OCI-LY1 (cell line): ENCODE measurements around the gene DIP2C.

ENCODE experiments used
- H2AFZ ChIP-seq: fragments of 200-600 bp; sonication (generic), shearing (Covaris generic); 2 replicates; pipeline ENCODE4 v1.6.0; 2014; ENCODE audit warnings: antibody characterized with exemption, mild to moderate bottlenecking, low read length
- H3F3A ChIP-seq: fragments of 200-600 bp; sonication (generic), shearing (Covaris generic); 2 replicates; pipeline ENCODE4 v1.6.0; 2014; ENCODE audit warnings: mild to moderate bottlenecking, antibody characterized with exemption, low read length, moderate library complexity; ENCODE audit not compliant: insufficient read depth
- H3K27ac ChIP-seq: fragments of 200-600 bp; sonication (generic); 2 replicates; pipeline ENCODE4 v1.5.1; 2014; ENCODE audit warnings: low read length, mixed run types, mild to moderate bottlenecking, low read depth; ENCODE audit not compliant: poor library complexity, severe bottlenecking
- H3K27me3 ChIP-seq: fragments of 200-600 bp; sonication (generic); 2 replicates; pipeline ENCODE4 v1.6.0; 2014; ENCODE audit warnings: antibody characterized with exemption, mild to moderate bottlenecking, low read length, moderate library complexity; ENCODE audit not compliant: insufficient read depth
- H3K36me3 ChIP-seq: fragments of 200-600 bp; sonication (generic); 2 replicates; pipeline ENCODE4 v1.6.1; 2014; ENCODE audit warnings: mild to moderate bottlenecking, antibody characterized with exemption, low read length, moderate library complexity, mixed read lengths; ENCODE audit not compliant: insufficient read depth
- H3K4me1 ChIP-seq: fragments of 200-600 bp; sonication (generic); 2 replicates; pipeline ENCODE4 v1.5.1; 2014; ENCODE audit warnings: mild to moderate bottlenecking, low read length, moderate library complexity; ENCODE audit not compliant: insufficient read depth, severe bottlenecking
- H3K4me2 ChIP-seq: fragments of 200-600 bp; sonication (generic), shearing (Covaris generic); 2 replicates; pipeline ENCODE4 v1.6.1; 2014; ENCODE audit warnings: low read length
- H3K4me3 ChIP-seq: fragments of 200-600 bp; sonication (generic); 2 replicates; pipeline ENCODE4 v1.5.1; 2014; ENCODE audit warnings: low read length, low read depth, mild to moderate bottlenecking, mixed read lengths; ENCODE audit not compliant: poor library complexity, severe bottlenecking
- H3K79me2 ChIP-seq: fragments of 200-600 bp; shearing (Covaris generic); 2 replicates; pipeline ENCODE4 v1.6.1; 2016; ENCODE audit warnings: mixed run types, low read length, mixed read lengths; ENCODE audit not compliant: insufficient read depth
- H3K9ac ChIP-seq: fragments of 200-600 bp; sonication (generic), shearing (Covaris generic); 2 replicates; pipeline ENCODE4 v1.6.1; 2014; ENCODE audit warnings: mild to moderate bottlenecking, low read length, mixed read lengths
- H3K9me2 ChIP-seq: fragments of 200-600 bp; sonication (generic), shearing (Covaris generic); 2 replicates; pipeline ENCODE4 v1.6.1; 2014; ENCODE audit warnings: low read depth, mild to moderate bottlenecking, low read length, mixed read lengths
- H3K9me3 ChIP-seq: fragments of 200-600 bp; shearing (Covaris generic); 2 replicates; pipeline ENCODE4 v1.6.1; 2014; ENCODE audit warnings: low read length, mixed read lengths
- H4K20me1 ChIP-seq: fragments of 200-600 bp; sonication (generic), shearing (Covaris generic); 2 replicates; pipeline ENCODE4 v1.6.0; 2016; ENCODE audit warnings: mild to moderate bottlenecking, low read length; ENCODE audit not compliant: insufficient read depth
- EZH2 ChIP-seq: fragments of 200-600 bp; sonication (generic), shearing (Covaris generic); IDR thresholded peaks from 2 replicates; pipeline ENCODE4 v1.8.0; 2017; ENCODE audit warnings: borderline replicate concordance, mixed run types, mild to moderate bottlenecking, antibody characterized with exemption, low read length, moderate library complexity, mixed read lengths
- TF ChIP-seq, protein P1 (sequence below): fragments of 200-600 bp; sonication (generic), shearing (Covaris generic); IDR thresholded peaks from 2 replicates; pipeline ENCODE4 v1.5.1; 2017; ENCODE audit warnings: mild to moderate bottlenecking, antibody characterized with exemption, low read length, moderate library complexity, mixed read lengths

The DIP2C gene

GRCh38 chr10:607545-608185 is 81.8 kb downstream of the DIP2C start:
- Histone ChIP-seq H3F3A (peaks cover 15% of the 10 kb centered on the region), H3K4me3 (peak overlapping the region; percentile 66), H3K9me2 (no peaks in the 10 kb centered on the region), H3K9ac (peak overlapping the region; percentile 89), H3K36me3 (no peaks in the 10 kb centered on the region), H2AFZ (no peak overlapping the region), H3K4me1 (peaks cover 67% of the 10 kb centered on the region), H3K27me3 (no peaks in the 10 kb centered on the region), H3K9me3 (0 out of 2 replicates have a peak, but pooled peaks cover 3% of the 10 kb centered on the region), H3K27ac (peak overlapping the region; percentile 95), H4K20me1 (no peaks in the 10 kb centered on the region), H3K4me2 (peak overlapping the region; percentile 91), H3K79me2 (peaks cover 33% of the 10 kb centered on the region)
- TF ChIP-seq EZH2, result no peak
- TF ChIP-seq, protein P1, sequence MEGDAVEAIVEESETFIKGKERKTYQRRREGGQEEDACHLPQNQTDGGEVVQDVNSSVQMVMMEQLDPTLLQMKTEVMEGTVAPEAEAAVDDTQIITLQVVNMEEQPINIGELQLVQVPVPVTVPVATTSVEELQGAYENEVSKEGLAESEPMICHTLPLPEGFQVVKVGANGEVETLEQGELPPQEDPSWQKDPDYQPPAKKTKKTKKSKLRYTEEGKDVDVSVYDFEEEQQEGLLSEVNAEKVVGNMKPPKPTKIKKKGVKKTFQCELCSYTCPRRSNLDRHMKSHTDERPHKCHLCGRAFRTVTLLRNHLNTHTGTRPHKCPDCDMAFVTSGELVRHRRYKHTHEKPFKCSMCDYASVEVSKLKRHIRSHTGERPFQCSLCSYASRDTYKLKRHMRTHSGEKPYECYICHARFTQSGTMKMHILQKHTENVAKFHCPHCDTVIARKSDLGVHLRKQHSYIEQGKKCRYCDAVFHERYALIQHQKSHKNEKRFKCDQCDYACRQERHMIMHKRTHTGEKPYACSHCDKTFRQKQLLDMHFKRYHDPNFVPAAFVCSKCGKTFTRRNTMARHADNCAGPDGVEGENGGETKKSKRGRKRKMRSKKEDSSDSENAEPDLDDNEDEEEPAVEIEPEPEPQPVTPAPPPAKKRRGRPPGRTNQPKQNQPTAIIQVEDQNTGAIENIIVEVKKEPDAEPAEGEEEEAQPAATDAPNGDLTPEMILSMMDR, result no peak

- Histone ChIP-seq H3F3A (peaks cover 15% of the 10 kb centered on the region), H3K9me3 (0 out of 2 replicates have a peak, but pooled peaks cover 3% of the 10 kb centered on the region), H3K4me1 (peaks cover 70% of the 10 kb centered on the region), H3K79me2 (peaks cover 35% of the 10 kb centered on the region), H3K4me2 (peak overlapping the region; percentile 91), H3K4me3 (peak overlapping the region; percentile 66), H4K20me1 (no peaks in the 10 kb centered on the region), H3K9me2 (no peaks in the 10 kb centered on the region), H3K36me3 (no peaks in the 10 kb centered on the region), H3K9ac (peak overlapping the region; percentile 89), H2AFZ (no peak overlapping the region), H3K27ac (peak overlapping the region; percentile 95), H3K27me3 (no peaks in the 10 kb centered on the region)
- TF ChIP-seq, protein P1, result no peak
Observed at GRCh38 chr10:606762-607544, 82.5 kb downstream of the DIP2C start.

DNA sequence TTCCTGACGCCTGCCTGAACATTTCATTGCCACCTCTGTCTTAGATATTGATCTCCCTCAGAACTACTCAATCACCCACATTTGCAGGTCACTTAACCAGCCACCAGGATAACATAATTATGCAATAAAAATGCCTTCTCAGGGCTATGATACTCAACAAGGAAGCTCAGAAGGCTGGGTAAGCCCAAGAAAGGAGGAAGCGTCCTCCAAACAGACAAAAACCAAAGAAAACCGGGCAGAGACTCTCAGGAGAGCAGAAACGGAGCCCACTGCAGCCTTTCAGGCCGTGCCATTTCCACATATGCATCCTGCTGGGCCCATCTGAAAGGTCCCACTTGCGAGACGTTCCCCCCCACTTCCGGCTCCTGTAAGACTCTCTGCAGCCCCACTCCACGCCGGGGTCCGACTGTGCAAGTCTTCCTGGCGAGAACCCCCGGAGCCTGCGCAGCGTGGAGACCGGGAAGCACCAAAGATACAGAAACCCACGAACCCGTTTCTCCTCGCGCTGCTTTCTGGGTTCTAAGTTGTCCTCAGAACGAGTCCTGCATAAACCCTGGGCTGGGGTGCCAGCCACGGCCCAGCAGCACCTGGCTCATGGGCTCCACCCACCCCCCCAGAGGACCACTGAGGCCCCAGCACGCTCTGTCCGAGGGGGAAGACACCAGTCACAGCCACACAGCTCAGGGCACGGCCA is 83.7 kb downstream of the DIP2C start:
- Histone ChIP-seq H3K36me3 (no peaks in the 10 kb centered on the region), H3K9me2 (no peaks in the 10 kb centered on the region), H3F3A (peaks cover 20% of the 10 kb centered on the region), H3K9ac (peak overlapping the region; percentile 89), H3K4me3 (peak overlapping the region; percentile 66), H3K27me3 (no peaks in the 10 kb centered on the region), H3K4me2 (peak overlapping the region; percentile 91), H3K27ac (peak overlapping the region; percentile 95), H2AFZ (no peak overlapping the region), H4K20me1 (no peaks in the 10 kb centered on the region), H3K4me1 (peaks cover 76% of the 10 kb centered on the region), H3K79me2 (peaks cover 38% of the 10 kb centered on the region), H3K9me3 (no peaks in the 10 kb centered on the region)
- no peak for TF ChIP-seq EZH2
- TF ChIP-seq, protein P1, result no peak
